ENCODE results near the gene RRP36.

GRCh38 chr6:42988486-42989020, 32.9 kb upstream of the RRP36 start:
- no peak for TF ChIP-seq POLR2AphosphoS5 (IDR thresholded peaks at IDR 0.05; ENCODE audit: borderline replicate concordance, low read depth, low read length)
- no peak for TF ChIP-seq EZH2 (IDR thresholded peaks at IDR 0.05)

Measured in SK-N-MC (cell line).